KMS-11 (cell line): Measurements from ENCODE around the gene BTBD16.

Source experiments
- H2AFZ ChIP-seq: fragments of 200-600 bp; sonication (generic); 2 replicates; pipeline ENCODE4 v1.6.1; 2016; ENCODE audit warnings: antibody characterized with exemption, mixed run types, low read depth
- H3K27ac ChIP-seq: fragments of 200-600 bp; sonication (generic); 2 replicates; pipeline ENCODE4 v1.6.1; 2016; ENCODE audit warnings: mild to moderate bottlenecking, mixed run types
- H3K27me3 ChIP-seq: fragments of 200-600 bp; sonication (generic); 2 replicates; pipeline ENCODE4 v1.6.1; 2017; ENCODE audit warnings: mild to moderate bottlenecking, low read depth, mixed run types, moderate library complexity; ENCODE audit not compliant: insufficient read depth
- H3K36me3 ChIP-seq: fragments of 200-600 bp; sonication (generic); 2 replicates; pipeline ENCODE4 v1.6.1; 2017; ENCODE audit warnings: mild to moderate bottlenecking, mixed run types; ENCODE audit not compliant: insufficient read depth
- H3K4me1 ChIP-seq: fragments of 200-600 bp; sonication (generic); 2 replicates; pipeline ENCODE4 v1.6.1; 2016; ENCODE audit warnings: mild to moderate bottlenecking, low read depth, mixed run types; ENCODE audit not compliant: poor library complexity, severe bottlenecking
- H3K4me2 ChIP-seq: fragments of 200-600 bp; sonication (generic); 2 replicates; pipeline ENCODE4 v1.7.0; 2016; ENCODE audit warnings: mild to moderate bottlenecking, mixed run types
- H3K4me3 ChIP-seq: fragments of 200-600 bp; sonication (generic); IDR thresholded peaks from 2 replicates; pipeline ENCODE4 v1.6.1; 2017; ENCODE audit warnings: low read depth, low read length, mixed read lengths; ENCODE audit not compliant: insufficient read depth
- H3K79me2 ChIP-seq: fragments of 200-600 bp; sonication (generic); 2 replicates; pipeline ENCODE4 v1.6.1; 2016; ENCODE audit warnings: low read depth, mixed run types; ENCODE audit not compliant: insufficient read depth
- H3K9ac ChIP-seq: fragments of 200-600 bp; sonication (generic); 2 replicates; pipeline ENCODE4 v1.6.1; 2016; ENCODE audit warnings: mild to moderate bottlenecking, mixed run types
- H4K20me1 ChIP-seq: fragments of 200-600 bp; sonication (generic); 2 replicates; pipeline ENCODE4 v1.6.1; 2016; ENCODE audit warnings: mild to moderate bottlenecking, mixed run types; ENCODE audit not compliant: insufficient read depth
- TF ChIP-seq, protein P1 (sequence below): fragments of 200-600 bp; sonication (generic); conservative IDR thresholded peaks from 2 replicates; pipeline ENCODE4 v1.6.1; 2017; ENCODE audit warnings: low read depth, mild to moderate bottlenecking, antibody characterized with exemption, low read length, moderate library complexity, mixed read lengths

Gene BTBD16

DNA sequence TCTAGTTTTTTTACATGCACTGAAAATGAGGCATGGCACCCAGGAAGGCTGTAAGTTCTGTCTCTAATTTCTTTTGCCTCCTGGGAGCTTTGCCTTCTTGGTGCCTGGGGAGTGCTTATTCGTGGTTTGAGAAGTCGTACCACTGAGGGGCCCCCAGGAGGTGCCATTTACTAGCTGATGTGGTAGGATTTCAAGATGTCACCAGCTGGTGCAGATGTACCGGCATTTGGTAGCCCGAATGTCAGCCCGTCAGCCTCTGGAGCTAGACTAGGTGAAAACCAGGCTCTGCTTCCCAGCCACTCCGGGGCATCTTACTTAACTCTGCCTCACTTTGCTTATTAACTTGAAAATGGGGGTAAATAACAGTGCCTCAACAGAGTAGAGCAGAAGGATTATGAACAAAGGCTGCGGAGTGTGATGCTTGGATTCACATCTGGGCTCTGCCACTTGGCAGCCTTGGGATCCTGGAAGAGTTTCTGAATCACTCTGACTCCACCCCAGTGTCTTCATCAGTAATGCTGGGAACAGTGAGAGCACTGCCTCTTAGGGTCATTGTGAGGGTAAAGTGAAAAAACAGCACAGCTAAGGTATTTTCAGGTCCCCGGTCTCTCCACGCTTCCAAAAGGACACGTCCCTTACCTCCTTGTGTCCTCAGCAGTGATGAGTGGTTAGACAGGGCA lies 31.4 kb upstream of the BTBD16 start:
- Histone ChIP-seq H4K20me1 (no peaks in the 10 kb centered on the region), H3K36me3 (no peaks in the 10 kb centered on the region), H3K4me1 (no peaks in the 10 kb centered on the region), H3K27me3 (no peaks in the 10 kb centered on the region), H3K4me2 (no peak overlapping the region), H3K79me2 (no peaks in the 10 kb centered on the region), H2AFZ (no peak overlapping the region), H3K27ac (no peak overlapping the region), H3K4me3 (no peak overlapping the region), H3K9ac (no peak overlapping the region)
- TF ChIP-seq, protein P1, sequence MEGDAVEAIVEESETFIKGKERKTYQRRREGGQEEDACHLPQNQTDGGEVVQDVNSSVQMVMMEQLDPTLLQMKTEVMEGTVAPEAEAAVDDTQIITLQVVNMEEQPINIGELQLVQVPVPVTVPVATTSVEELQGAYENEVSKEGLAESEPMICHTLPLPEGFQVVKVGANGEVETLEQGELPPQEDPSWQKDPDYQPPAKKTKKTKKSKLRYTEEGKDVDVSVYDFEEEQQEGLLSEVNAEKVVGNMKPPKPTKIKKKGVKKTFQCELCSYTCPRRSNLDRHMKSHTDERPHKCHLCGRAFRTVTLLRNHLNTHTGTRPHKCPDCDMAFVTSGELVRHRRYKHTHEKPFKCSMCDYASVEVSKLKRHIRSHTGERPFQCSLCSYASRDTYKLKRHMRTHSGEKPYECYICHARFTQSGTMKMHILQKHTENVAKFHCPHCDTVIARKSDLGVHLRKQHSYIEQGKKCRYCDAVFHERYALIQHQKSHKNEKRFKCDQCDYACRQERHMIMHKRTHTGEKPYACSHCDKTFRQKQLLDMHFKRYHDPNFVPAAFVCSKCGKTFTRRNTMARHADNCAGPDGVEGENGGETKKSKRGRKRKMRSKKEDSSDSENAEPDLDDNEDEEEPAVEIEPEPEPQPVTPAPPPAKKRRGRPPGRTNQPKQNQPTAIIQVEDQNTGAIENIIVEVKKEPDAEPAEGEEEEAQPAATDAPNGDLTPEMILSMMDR: no peak

GRCh38 chr10:122240401-122240800 lies 30.7 kb upstream of the BTBD16 start:
- Histone ChIP-seq H3K79me2 (no peaks in the 10 kb centered on the region), H3K27me3 (no peaks in the 10 kb centered on the region), H4K20me1 (no peaks in the 10 kb centered on the region), H3K36me3 (no peaks in the 10 kb centered on the region), H2AFZ (no peak overlapping the region), H3K4me2 (no peak overlapping the region), H3K4me3 (no peak overlapping the region), H3K4me1 (no peaks in the 10 kb centered on the region), H3K9ac (no peak overlapping the region), H3K27ac (no peak overlapping the region)
- TF ChIP-seq, protein P1: no peak

DNA sequence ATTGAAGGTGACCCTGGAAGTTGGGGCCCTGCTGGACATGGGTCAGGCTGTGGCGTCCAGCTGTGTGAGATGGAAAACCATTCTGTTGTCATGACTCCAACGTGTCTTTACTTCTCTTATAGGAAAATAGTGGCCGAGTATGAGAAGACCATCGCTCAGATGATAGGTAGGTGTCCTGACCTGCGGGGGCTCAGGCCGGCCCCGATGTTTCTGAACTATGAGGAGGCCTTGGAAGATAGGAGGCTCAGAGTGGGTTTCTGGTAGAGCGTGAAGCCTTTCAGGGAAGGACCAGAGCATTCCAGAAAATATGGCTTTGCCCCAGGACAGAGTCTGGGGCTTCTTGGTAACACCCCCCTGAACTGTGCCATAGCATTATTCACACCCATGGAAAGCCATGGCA lies 29.3 kb upstream of the BTBD16 start:
- H3K9ac ChIP-seq: no peak overlapping the region
- H3K36me3 ChIP-seq: no peaks in the 10 kb centered on the region
- no peak overlapping the region for H2AFZ ChIP-seq
- TF ChIP-seq, protein P1: no peak
- no peaks in the 10 kb centered on the region for H3K4me1 ChIP-seq
- H3K27me3 ChIP-seq: no peaks in the 10 kb centered on the region
- H3K27ac ChIP-seq: no peak overlapping the region
- no peak overlapping the region for H3K4me2 ChIP-seq
- no peaks in the 10 kb centered on the region for H3K79me2 ChIP-seq
- H4K20me1 ChIP-seq: no peaks in the 10 kb centered on the region
- H3K4me3 ChIP-seq: no peak overlapping the region

- Histone ChIP-seq H3K4me1 (no peaks in the 10 kb centered on the region), H4K20me1 (no peaks in the 10 kb centered on the region), H3K4me3 (no peak overlapping the region), H3K27ac (no peak overlapping the region), H3K4me2 (no peak overlapping the region), H3K9ac (no peak overlapping the region), H2AFZ (no peak overlapping the region), H3K36me3 (no peaks in the 10 kb centered on the region), H3K79me2 (no peaks in the 10 kb centered on the region), H3K27me3 (no peaks in the 10 kb centered on the region)
- TF ChIP-seq, protein P1: no peak
Observed at GRCh38 chr10:122243550-122243949, 27.5 kb upstream of the BTBD16 start.
